ENCODE measurements around the gene GNAS-AS1.

GNAS-AS1 gene

GRCh38 chr20:58807801-58808200 lies 42.9 kb downstream of the GNAS-AS1 start:
- no peak for DNase-seq

- DNase-seq = no peak
Measured at GRCh38 chr20:58803533-58803932, 47.2 kb downstream of the GNAS-AS1 start.

GRCh38 chr20:58802061-58802460 lies 48.6 kb downstream of the GNAS-AS1 start:
- no peak for DNase-seq

- no peak for DNase-seq
Measured at GRCh38 chr20:58800134-58800871, 50.4 kb downstream of the GNAS-AS1 start.

DNA sequence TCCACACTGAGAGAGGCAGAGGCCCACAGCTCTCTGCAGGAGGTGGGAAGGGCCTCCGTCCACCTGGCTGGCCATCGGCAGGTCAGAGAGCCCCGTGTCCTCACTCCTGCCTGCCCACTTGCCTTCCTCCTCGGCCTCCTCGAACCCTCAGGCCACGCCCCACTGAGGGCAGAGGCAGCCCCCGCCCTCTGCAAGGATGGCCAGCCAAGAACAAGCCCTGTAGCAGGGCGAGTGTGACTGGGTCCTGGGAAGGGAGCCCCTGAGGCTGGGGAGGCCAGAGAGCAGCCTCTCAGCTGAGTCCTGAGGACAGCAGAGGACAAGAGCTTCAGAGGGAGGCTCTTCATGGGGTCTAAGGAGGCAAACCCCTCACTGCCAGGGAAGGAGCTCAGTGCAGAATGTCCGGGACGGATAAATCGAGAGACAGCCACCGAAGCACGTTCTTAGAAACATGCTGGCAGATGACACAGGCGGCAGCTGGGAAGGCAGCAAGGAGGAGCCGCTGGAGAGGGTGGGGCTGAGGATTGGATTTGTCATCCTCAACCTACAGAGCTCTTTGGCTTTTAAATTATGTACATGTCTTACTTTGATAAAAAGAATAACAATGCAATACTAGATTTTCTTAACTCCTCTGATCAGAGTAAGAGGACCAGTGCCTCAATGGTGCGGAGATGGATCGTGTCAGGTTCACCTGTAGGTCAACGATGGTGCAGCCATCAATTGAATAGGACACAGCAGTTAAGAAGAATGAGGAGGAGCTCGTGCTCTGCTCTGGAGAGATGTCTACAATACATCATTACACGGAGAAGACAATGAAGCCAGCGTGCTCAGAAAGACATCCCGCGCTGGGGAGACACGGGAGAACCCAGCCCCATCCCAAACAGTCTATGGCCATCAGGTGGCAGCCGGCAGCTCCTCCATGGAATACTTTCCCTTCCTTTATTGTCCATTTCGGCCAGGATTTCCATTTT lies 53.0 kb downstream of the GNAS-AS1 start:
- no peak for DNase-seq

DNA sequence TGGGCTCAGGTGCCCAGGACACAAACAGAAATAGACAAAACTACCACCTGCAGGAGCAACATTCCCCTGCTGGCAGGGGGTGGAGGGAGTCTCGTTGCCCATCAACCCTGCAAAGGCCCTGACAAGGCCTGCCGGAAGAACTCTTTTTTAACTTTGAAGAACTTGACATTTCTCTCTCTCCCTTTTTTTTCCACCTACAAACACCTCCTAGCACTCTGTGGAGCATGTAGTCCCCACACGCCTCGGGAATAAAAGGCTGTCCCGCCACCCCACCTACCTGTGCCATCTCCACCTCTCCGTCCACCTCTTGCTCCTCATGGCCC lies 54.8 kb downstream of the GNAS-AS1 start:
- DNase-seq = no peak

- no peak for DNase-seq
Measured at GRCh38 chr20:58795181-58795922, 55.4 kb downstream of the GNAS-AS1 start.

GRCh38 chr20:58794510-58795180 lies 56.1 kb downstream of the GNAS-AS1 start:
- DNase-seq = no peak

GRCh38 chr20:58793512-58794420 lies 56.9 kb downstream of the GNAS-AS1 start:
- DNase-seq = no peak

GRCh38 chr20:58792426-58792825 lies 58.3 kb downstream of the GNAS-AS1 start:
- DNase-seq = no peak

DNA sequence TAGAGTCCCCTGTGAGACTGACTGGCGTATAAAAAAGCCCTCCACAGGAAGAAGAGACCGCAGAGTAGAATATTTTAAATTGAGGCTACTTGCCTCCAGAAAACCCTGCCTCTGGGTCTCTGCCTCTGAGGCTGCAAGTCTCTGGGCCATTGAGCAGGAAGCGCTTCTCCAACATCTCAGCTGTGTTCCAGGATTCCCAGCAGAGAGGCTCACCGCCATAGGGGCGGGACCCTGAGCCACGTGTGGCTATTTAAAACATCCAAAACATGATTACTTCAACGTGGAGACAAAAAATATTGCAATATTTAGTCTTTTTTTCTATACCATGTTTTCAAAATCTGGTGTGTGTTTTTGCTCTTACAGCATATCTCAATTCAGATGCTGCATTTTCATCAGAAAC lies 59.4 kb downstream of the GNAS-AS1 start:
- no peak for DNase-seq

DNA sequence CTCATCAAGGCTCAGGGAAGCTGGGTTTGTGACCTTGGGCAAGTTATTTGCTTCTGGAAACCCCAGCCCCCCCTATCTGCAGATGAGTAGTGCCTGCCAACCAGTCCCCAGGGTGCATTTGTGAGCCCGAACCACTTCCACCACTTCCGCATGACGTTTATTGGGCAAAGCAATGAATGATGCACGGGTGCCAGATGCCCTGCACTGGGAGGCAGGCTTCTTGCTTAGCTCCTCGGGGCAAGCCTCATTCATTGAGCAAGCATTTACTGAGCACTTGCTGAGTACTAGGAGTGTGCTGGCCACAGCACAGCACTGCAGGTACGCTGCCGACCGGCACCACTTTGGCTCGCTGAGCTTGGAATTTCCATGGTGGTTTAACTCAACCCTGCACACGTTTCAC lies 60.2 kb downstream of the GNAS-AS1 start:
- DNase-seq = no peak

DNA sequence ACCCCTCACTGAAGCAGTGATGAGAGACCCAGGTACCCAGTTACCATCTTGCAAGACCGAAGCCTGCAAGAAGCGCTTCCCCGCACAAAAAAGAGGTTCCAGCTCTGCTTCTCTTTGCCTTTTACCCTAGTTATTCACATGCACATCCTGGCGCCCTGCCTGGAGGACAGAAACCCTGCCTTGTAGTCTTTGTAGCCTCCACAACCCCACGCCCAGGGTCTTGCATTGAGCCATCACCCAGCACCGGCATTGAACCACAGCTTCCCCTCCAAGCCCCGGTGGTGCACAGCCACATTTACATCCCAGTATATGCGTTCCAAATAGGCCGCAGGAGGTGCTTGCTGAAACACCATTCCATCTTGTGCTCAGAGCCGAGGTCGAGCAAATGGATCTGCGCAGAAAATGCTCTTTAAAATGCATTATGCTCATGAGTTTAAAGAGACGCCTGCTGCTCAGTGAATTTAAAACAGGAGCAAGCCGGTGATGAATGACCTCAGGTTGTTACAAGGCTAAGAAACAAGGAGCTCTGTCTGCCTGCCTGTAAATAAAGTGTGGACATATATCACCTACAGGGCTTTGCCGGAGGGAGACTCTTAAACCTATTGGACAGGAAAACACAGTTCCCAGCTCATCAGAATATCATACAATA lies 61.7 kb downstream of the GNAS-AS1 start:
- no peak for DNase-seq

DNA sequence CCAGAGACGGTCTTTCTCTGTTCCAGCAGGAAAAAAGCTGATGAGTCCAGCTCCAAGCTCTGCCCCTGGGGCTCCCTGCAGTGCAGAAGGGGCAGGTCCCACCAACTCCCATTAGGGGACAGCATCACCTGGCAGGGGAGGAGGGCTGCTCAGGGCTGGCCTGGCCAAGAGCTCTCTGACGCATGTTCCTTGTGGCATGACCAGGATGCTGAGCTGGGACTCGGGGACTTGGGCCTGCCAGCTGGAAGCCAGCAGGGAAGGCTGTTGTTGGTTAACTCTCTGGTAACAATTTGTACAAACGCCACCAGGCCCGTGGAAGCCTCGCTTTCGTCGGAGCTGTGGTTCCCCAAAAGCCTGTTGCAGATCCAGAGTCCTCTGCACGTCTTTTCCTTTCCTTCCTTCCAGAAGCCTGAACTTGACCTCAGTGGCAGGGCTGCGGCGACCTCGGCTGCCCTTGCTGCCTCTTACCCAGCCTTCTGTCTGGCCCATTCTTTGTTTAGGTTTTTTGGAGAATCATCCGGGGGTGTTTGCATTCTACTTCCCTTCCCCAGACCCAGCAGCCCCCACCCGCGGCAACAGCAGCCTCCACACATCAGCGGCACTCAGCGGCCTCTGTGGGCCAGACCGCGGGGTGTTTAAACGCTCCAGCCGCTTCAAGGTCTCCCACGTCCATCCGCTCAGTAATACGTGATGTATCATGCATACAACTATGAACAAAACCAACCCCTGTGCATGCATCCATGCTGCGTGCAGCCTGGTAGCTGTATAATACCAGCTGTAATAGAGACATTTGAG lies 63.3 kb downstream of the GNAS-AS1 start:
- no peak for DNase-seq

DNA sequence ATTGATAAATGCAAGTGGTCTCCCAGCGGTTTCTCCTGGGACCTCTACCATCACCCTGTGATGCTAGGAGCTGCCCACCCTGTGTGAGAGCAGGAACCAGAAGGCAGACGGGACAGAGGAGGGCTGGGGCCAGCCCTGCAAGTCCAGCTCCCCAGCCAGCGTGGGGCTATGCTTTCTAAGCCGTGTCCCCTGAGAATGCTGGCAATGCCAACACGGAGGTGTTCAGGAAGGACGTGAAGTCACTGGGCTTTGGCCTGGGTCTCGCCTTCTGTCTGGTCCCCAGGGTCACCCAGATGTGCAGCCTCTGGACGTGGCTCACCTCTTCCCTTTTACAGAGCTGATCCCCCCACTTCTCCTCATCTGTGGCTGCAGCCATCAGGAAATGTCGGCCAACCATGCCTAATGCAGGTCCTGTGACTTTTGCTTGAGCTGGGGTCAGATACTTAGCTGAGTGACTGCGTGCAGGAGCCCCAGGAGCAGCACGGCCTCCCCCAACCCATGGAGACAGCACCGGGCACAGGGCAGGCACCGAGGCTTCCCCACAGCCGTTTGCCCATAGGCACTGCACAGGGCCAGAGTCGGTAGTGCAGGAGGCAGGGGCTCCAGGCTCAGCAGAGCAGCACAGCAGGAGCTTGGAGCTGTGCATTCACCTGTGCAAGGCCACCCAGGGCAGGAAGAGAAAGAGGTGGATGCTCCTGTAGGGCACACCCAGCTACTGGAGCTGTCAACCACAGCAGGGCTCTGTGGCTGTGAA lies 66.2 kb downstream of the GNAS-AS1 start:
- no peak for DNase-seq

- no peak for DNase-seq
Measured at GRCh38 chr20:58783511-58784011, 67.1 kb downstream of the GNAS-AS1 start.

DNA sequence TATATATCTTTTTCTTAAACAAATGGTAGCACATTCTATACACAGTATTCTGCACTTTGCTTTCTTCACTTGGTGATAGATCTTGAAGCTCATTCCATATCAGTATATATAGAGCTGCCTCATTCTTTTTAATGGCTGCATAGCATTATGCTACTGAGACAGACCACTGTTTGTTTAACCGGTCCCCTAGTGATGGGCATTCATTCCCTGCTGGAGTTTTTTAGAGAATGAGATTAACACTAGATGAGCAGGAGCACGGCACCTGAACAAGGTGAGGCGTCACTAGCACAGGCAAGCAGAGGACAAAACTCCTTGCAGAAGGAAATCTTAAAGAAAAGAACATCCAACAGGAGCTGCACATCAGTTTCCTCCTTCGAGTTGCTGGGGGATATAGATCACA lies 69.6 kb downstream of the GNAS-AS1 start:
- DNase-seq = no peak

- no peak for DNase-seq
Measured at GRCh38 chr20:58778760-58779159, 71.9 kb downstream of the GNAS-AS1 start.

GRCh38 chr20:58777657-58778056 lies 73.0 kb downstream of the GNAS-AS1 start:
- DNase-seq = no peak
